Mucosa of rectum (tissue), 2 donors: Measurements from ENCODE around the gene NDUFAF7.
A peak's percentile ranks its signal among the peaks of the same experiment; 100 is the strongest.
"Not testable (repeated sequence)": the region's sequence is repeated elsewhere in the genome, so short reads cannot be mapped to it uniquely, and the experiment has no call there.

ENCODE experiments used
- H3K27ac ChIP-seq, 2 donors: one replicate each; pipeline ENCODE4 v1.7.0; 2013; ENCODE audit warnings: inconsistent platforms in 2 of 2, low read depth in 2 of 2, low read length in 2 of 2
- H3K27me3 ChIP-seq, 2 donors: one replicate each; pipeline ENCODE4 v1.7.0; 2013; ENCODE audit warnings: low read length in 2 of 2; ENCODE audit not compliant: control insufficient read depth in 2 of 2, insufficient read depth in 2 of 2
- H3K36me3 ChIP-seq, 2 donors: one replicate each; pipeline ENCODE4 v1.7.0; 2013; ENCODE audit warnings: low read length in 2 of 2; ENCODE audit not compliant: control insufficient read depth in 2 of 2, insufficient read depth in 2 of 2
- H3K4me1 ChIP-seq, 2 donors: one replicate each; pipeline ENCODE4 v1.7.0; 2013; ENCODE audit warnings: low read length in 2 of 2, mild to moderate bottlenecking in 1 of 2; ENCODE audit not compliant: control insufficient read depth in 2 of 2, insufficient read depth in 2 of 2
- H3K4me3 ChIP-seq, 2 donors: one replicate each; pipeline ENCODE4 v1.7.0; 2013; ENCODE audit warnings: low read length in 2 of 2
- H3K9ac ChIP-seq, 2 donors: one replicate each; pipeline ENCODE4 v1.7.0; 2013; ENCODE audit warnings: low read length in 2 of 2, low read depth in 1 of 2, mild to moderate bottlenecking in 1 of 2
- H3K9me3 ChIP-seq, 2 donors: one replicate each; pipeline ENCODE4 v1.7.0; 2013; ENCODE audit warnings: low read length in 2 of 2; ENCODE audit not compliant: control insufficient read depth in 2 of 2
- donor health status: healthy.
- donor health status: Normal muscosa, but diverticular disease.

Gene NDUFAF7

DNA sequence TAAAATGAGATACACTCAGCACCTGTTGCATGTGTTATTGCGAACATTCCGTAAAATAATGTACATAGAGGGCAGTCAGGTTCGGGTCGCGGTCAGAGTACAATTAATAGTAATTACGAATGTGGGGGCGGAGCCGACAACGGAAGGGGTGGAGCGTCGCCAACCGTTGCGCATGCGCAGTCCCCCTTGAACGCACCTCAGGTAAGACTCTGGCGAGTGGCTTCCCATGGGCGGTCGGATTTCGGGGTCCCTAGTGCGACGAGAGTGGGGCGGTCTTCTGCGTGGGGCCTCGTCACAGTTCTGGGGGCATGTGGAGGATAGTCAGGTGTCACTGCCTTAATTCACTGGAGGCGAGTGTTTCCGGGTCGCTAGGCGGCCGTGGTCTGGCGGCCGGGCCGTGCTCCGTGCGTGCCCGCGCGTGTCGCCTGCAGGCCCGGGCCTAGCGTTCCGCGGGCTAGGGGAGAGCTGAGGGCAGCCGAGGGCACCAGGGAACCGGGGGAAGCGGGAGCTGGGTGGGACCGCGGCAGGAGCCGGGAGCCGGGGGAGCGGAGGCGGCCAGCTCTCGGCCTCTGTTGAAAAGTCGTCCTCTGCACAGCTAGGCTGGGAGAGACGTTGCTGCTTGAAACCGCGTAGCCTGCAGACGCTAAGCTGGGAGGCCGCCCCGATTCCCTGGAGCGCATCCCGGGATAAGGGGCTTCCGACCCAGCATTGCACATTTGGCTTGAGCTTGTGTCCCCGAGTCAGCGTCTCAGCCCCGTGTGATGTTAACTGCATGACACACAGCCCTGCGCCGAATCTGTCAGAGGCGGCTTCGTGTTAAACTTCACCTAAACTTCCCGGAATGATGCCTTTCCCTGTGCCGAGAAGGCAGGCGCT lies 34.9 kb upstream of the NDUFAF7 start, which contains the start of gene CEBPZOS:
Gene CEBPZOS (plus strand): TSS at position 177 of the 876 bp plus-strand sequence. CDS start 3,209 bp downstream, outside the sequence.
- Histone ChIP-seq H3K9ac (peak within 1 kb of the TSS; percentile 85 to 87), H3K4me3 (peak within 1 kb of the TSS; percentile 84 to 98), H3K27me3 (no peaks in the 10 kb centered on the region), H3K4me1 (peaks cover 5 to 13% of the 10 kb centered on the region in 2 donors), H3K36me3 (peaks cover 5 to 9% of the 10 kb centered on the region in 2 donors), H3K9me3 (no peaks in the 10 kb centered on the region), H3K27ac (peak within 1 kb of the TSS; percentile 88 to 91)

DNA sequence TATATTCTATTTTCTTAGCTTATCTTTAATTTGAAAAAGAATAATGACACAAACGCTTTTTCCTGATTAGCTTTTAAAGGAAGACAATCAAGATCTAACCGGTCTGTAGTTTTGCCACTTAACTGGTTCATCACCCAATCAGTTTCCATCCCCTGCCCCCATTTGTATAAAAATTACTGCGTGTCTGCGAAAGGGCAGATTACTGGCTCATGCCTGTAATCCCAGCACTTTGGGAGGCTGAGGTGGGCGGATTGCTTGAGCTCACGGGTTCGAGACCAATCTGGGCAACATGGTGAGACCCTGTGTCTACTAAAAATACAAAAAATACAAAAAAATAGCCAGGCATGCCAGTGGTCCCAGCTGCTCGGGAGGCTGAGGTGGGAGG lies 32.8 kb upstream of the NDUFAF7 start:
- Histone ChIP-seq H3K4me3 (no peak overlapping the region), H3K27ac (no peak overlapping the region), H3K9ac (no peak overlapping the region), H3K36me3 (peaks cover 11 to 21% of the 10 kb centered on the region in 2 donors), H3K9me3 (no peaks in the 10 kb centered on the region), H3K27me3 (no peaks in the 10 kb centered on the region), H3K4me1 (peaks cover 5 to 13% of the 10 kb centered on the region in 2 donors)

DNA sequence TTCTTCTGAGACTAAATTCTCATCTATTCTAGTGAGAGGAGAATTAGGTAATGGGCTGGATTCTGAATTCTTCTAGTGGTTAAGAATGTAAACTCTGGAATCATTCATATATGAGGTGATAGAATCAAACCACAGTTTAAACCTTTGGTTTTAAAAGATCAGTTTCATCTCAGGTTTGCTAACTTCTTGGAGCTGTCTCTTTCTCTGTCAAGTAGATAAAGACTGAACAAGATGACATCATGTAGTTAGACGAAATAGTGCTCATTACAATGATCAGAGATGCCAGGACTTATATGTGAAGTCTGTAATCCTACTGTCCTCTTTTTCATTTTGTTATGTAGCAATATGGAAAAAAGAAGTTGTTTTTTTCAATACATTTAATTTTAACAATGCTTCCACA lies 30.2 kb upstream of the NDUFAF7 start:
- Histone ChIP-seq H3K36me3 (peaks cover 25 to 38% of the 10 kb centered on the region in 2 donors), H3K4me1 (peaks cover 5 to 10% of the 10 kb centered on the region in 2 donors), H3K4me3 (no peak overlapping the region), H3K9ac (no peak overlapping the region), H3K27me3 (no peaks in the 10 kb centered on the region), H3K9me3 (no peaks in the 10 kb centered on the region), H3K27ac (no peak overlapping the region)

DNA sequence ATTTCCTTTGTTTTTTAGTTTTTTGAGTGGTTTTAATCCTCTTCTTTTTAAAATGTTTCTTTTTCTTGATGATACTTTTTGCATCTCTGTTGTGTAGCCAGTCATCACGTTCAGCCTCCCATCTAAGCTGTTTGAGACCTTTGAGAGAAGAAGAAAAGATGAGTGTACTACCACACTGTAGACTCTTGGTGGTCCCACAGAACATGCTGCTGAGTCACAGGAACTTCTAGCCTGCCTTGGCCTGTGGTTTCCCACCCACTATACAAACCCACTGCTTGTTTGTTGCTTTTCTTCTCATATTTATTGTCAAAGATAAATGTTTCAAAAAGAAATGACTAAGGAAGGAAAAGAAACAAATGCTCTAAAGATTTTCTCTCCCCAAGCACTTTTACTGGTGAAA lies 29.7 kb upstream of the NDUFAF7 start:
- Histone ChIP-seq H3K27me3 (no peaks in the 10 kb centered on the region), H3K36me3 (peaks cover 30 to 43% of the 10 kb centered on the region in 2 donors), H3K4me3 (no peak overlapping the region)

DNA sequence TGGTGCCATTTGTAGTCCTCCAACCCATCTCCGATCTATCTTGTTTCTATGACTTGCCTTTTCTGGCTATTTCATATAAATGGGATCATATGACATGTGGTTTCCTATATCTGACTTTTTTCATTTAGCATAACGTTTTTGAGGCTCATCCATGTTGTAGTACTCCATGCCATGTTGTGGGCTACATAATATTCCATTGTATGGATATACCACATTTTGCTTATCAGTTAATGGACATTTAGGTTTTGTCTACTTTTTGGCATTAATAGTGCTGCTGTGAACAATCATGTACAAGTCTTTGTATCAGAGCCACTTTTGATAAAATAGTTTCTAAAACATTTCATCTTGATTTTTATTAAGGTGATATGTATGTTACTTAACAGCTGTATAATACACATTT lies 27.8 kb upstream of the NDUFAF7 start:
- Histone ChIP-seq H3K4me1 (no peaks in the 10 kb centered on the region), H3K9me3 (no peaks in the 10 kb centered on the region), H3K27me3 (no peaks in the 10 kb centered on the region), H3K4me3 (no peak overlapping the region), H3K36me3 (peaks cover 35 to 59% of the 10 kb centered on the region in 2 donors), H3K27ac (no peak overlapping the region), H3K9ac (no peak overlapping the region)

More for the DNA sequence above, 29.7 kb upstream of the NDUFAF7 start:
- no peak overlapping the region for H3K27ac ChIP-seq
- H3K9me3 ChIP-seq = no peaks in the 10 kb centered on the region
- no peak overlapping the region for H3K9ac ChIP-seq
- H3K4me1 ChIP-seq = peaks cover 5 to 10% of the 10 kb centered on the region in 2 donors

DNA sequence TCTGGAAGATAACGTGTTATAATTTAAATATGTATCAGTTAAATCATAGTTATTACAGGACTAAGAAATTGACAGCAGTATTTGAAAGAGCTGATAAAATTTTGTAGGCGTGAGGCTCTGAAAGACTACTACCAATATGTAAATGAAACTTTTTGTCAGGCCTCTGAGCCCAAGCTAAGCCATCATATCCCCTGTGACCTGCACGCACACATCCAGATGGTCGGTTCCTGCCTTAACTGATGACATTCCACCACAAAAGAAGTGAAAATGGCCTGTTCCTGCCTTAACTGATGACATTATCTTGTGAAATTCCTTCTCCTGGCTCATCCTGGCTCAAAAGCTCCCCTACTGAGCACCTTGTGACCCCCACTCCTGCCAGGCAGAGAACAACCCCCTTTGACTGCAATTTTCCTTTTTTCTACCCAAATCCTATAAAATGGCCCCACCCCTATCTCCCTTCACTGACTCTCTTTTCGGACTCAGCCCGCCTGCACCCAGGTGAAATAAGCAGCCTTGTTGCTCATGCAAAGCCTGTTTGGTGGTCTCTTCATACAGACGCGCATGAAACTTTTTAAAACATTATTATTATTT lies 26.3 kb upstream of the NDUFAF7 start:
- not testable (repeated sequence) for H3K4me1 ChIP-seq, H3K9me3 ChIP-seq, H3K4me3 ChIP-seq, H3K27me3 ChIP-seq, H3K9ac ChIP-seq, H3K27ac ChIP-seq
- peaks cover 48 to 73% of the 10 kb centered on the region in 2 donors for H3K36me3 ChIP-seq

DNA sequence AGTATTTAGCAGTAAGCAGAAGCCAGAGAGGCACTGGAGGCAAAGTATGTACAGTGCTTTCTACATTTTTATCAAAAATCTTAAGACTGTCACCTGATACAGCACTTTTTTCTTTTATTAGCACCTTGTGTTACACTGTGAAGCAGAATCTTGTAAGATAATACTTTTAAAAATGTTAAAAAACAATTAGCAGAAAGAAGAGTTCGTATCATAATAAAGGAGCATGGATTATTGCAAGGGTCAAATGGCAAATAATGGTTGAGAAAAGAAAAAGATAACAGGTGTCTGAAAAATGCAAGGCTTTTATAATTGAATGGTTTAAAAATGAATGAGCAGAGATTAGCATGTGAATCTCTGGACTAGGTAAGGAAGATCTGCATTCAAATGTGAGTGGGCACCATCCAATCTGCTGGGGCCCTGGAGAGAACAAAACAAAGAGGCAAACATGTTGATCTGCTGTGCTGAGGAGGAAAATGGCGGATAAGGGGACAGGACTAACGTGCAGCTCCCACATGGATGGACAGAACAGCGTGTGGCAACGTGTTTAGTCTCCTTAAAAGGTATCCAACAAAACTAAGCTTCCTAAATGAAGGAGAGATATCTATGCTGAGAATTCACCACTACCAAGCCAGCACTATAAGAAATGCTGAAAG lies 25.6 kb upstream of the NDUFAF7 start:
- Histone ChIP-seq H3K9me3 (no peaks in the 10 kb centered on the region), H3K27ac (no peak overlapping the region), H3K4me3 (no peak overlapping the region), H3K36me3 (peaks cover 55 to 76% of the 10 kb centered on the region in 2 donors), H3K4me1 (no peaks in the 10 kb centered on the region), H3K27me3 (no peaks in the 10 kb centered on the region), H3K9ac (no peak overlapping the region)

DNA sequence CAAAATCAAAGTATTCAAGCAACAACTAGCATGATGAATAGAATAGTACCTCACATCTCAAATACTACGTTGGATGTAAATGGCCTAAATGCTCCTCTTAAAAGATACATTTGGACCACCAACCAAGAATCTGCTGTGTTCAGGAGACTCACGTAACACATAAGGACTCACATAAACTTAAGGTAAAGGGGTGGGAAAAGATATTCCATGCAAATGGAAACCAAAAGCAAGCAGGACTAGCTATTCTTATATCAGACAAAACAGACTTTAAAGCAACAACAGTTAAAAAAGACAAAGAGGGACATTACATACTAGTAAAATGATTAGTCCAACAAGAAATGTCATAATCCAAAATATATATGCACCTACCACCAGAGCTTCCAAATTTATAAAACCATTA lies 24.7 kb upstream of the NDUFAF7 start:
- not testable (repeated sequence) for H3K27ac ChIP-seq, H3K9me3 ChIP-seq, H3K4me1 ChIP-seq, H3K27me3 ChIP-seq, H3K9ac ChIP-seq, H3K4me3 ChIP-seq
- H3K36me3 ChIP-seq = peaks cover 58 to 77% of the 10 kb centered on the region in 2 donors

DNA sequence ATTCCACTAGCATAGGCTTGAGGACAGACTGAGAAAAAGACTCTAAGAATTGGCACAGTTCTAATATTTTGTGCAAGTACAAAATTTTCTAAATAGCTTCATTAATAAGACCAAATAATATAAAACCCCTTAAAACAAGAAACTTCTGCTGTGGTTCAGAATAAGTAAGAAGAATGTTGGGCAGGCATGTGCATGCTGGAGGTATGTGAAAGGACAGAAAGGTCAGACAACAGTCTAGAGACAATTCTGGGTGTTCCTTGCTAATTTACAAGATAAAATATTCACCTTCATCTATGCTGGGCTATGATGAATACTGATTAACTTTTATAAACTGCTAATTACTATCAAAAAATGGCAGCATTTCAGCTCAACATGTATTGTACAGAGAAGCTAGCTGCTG lies 20.2 kb upstream of the NDUFAF7 start:
- no peak overlapping the region for H3K9ac ChIP-seq
- H3K27ac ChIP-seq = no peak overlapping the region
- peaks cover 60 to 88% of the 10 kb centered on the region in 2 donors for H3K36me3 ChIP-seq
- no peaks in the 10 kb centered on the region for H3K9me3 ChIP-seq
- no peaks in the 10 kb centered on the region for H3K27me3 ChIP-seq
- H3K4me1 ChIP-seq = no peaks in the 10 kb centered on the region
- no peak overlapping the region for H3K4me3 ChIP-seq

DNA sequence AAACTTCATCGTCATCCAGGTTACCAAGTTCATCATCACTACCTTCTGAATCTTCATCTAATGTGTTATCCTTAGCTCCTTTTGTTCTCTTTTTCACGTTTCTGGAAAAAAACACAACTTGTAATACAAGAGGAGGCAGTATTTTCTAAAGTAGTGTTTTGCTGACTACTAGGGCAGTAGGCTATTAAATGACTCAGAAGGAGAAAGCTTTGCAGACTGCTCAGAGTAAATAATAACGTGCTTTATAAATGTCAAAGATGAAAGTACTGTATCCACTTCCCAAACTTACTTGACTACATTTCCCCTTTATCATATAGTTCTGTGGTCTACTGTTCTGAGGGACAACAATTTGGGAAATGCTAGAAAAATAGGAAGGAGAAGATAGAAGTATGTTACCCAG lies 19.5 kb upstream of the NDUFAF7 start:
- Histone ChIP-seq H3K27me3 (no peaks in the 10 kb centered on the region), H3K4me3 (no peak overlapping the region), H3K36me3 (peaks cover 60 to 89% of the 10 kb centered on the region in 2 donors), H3K9me3 (no peaks in the 10 kb centered on the region), H3K9ac (no peak overlapping the region), H3K27ac (no peak overlapping the region), H3K4me1 (no peaks in the 10 kb centered on the region)
